ENCODE measurements around the gene IRF2. TPM values are rescaled to one million over a fixed set of nuclear protein-coding genes. Genes with fewer than 3 reads are reported as not detected.

IRF2 gene
- total RNA-seq, 1 experiment from 2014 or later, result 18.4 TPM

GRCh38 chr4:184364100-184364921 is 110.0 kb downstream of the IRF2 start:
- peak; percentile 74 for DNase-seq (ENCODE audit: low read depth)
- in situ Hi-C loops (cut with HindIII; ENCODE audit: low pct_unique_long_range_greater_than_20kb, low sequenced_read_pairs), result no loop called here

DNA sequence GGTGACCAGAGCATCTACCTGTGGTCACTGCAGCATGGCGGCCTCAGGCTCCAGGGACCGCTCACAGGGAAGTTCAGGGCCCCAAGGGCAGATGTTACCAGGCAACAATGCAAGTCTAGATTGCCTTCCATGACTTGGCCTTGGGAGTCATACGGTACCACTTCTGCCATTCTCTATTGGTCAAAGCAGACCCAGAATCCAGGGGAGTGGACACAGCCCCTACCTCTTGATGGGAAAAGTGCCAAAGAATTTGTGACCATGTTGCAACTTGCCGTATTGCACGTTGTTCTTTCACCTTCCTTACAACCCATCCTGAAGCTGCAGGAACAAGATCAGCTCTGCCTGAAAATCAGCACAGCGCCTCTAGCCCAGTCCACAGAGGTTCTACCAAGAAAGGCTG is 111.1 kb downstream of the IRF2 start:
- in situ Hi-C loops (cut with HindIII; ENCODE audit: low pct_unique_long_range_greater_than_20kb, low sequenced_read_pairs), result no loop called here

DNA sequence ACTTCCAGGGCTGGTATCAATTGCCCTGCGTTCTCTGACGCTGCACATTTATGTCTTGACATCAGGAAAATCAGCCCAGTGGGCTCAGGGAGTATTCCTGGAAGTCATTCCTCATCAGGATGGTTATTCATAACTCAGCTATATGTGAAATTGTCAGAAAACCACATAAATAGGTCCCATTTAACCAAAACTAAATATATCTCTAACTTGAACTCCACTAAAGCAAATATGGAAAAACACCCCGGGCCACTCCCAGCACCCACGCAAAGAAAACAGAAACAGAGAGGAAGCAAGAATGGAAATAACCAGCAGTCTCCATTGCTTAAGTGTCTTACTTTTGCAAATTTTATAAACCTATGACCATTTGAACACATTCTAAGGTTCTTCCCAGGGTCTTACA is 112.0 kb downstream of the IRF2 start:
- no peak for DNase-seq (ENCODE audit: low read depth)
- in situ Hi-C loops (cut with HindIII; ENCODE audit: low pct_unique_long_range_greater_than_20kb, low sequenced_read_pairs), result no loop called here

More for the DNA sequence above, 111.1 kb downstream of the IRF2 start:
- no peak for DNase-seq (ENCODE audit: low read depth)

- in situ Hi-C loops (cut with HindIII; ENCODE audit: low pct_unique_long_range_greater_than_20kb, low sequenced_read_pairs), result no loop called here
- DNase-seq (ENCODE audit: low read depth), result no peak
Observed at GRCh38 chr4:184361443-184361842, 112.9 kb downstream of the IRF2 start.

DNA sequence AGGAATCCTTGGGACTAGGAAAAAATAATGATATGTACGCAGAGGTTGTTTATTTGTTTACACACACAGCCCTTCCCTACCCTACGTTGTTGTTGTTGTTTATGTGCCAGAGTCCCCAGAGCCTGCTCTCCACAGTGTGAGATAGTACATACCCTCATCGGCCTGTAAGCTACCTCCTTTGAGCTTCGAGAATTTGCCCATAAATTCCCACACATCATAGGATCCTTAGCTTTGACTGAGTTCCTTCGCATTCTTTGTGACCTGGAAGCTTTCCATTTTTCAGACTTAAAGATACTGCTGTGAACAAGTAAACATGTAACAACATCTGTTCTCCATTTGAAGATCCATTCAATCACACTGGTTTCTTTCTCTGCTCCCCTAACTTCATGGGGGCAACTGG is 114.5 kb downstream of the IRF2 start:
- in situ Hi-C loops (cut with HindIII; ENCODE audit: low pct_unique_long_range_greater_than_20kb, low sequenced_read_pairs), result no loop called here
- no peak for DNase-seq (ENCODE audit: low read depth)

GRCh38 chr4:184358521-184359232 is 115.7 kb downstream of the IRF2 start:
- in situ Hi-C loops (cut with HindIII; ENCODE audit: low pct_unique_long_range_greater_than_20kb, low sequenced_read_pairs), result no loop called here
- DNase-seq (ENCODE audit: low read depth), result no peak

DNA sequence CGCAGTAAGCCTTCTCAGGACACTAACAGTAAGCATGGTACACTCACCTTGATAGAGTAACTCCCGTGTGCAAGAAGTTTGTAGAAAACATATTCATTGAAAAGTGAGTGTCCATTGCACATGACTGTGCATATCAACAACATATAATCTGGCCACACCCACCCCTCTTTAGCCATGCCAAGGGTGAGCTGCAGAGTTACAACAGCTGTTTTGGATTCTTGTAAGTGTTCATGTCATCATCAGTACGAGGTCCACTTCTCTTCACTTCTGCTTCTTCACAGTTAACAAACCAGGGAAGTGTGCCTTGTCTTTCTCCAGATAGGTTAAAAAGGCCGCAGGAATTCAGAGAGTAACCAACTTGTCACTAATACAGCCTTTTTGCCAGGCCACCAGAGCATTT is 116.6 kb downstream of the IRF2 start:
- in situ Hi-C loops (cut with HindIII; ENCODE audit: low pct_unique_long_range_greater_than_20kb, low sequenced_read_pairs), result no loop called here
- DNase-seq (ENCODE audit: low read depth), result no peak

DNA sequence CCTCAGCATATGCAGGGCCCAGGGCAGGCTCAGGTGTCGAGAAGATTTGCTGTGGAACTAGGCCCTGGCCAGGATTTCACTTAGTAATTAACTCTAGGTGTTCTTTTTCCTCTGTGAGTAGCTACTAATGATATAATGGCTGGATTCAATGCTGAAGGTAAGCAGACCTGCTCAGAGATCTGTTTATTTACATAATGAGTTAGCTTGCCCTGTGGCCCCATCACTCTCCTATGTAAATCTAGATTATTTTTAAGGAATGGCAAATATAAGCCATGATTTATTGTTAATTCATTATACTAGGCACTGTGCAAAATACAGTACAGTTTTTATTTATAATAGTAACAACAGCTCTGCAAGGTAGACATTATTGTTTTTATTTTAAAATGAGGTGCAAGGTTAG is 117.2 kb downstream of the IRF2 start:
- in situ Hi-C loops (cut with HindIII; ENCODE audit: low pct_unique_long_range_greater_than_20kb, low sequenced_read_pairs), result no loop called here

GRCh38 chr4:184356366-184356765 is 118.0 kb downstream of the IRF2 start:
- no peak for DNase-seq (ENCODE audit: low read depth)
- in situ Hi-C loops (cut with HindIII; ENCODE audit: low pct_unique_long_range_greater_than_20kb, low sequenced_read_pairs), result no loop called here

More for the DNA sequence above, 117.2 kb downstream of the IRF2 start:
- DNase-seq (ENCODE audit: low read depth), result no peak

- in situ Hi-C loops (cut with HindIII; ENCODE audit: low pct_unique_long_range_greater_than_20kb, low sequenced_read_pairs), result no loop called here
- no peak for DNase-seq (ENCODE audit: low read depth)
Observed at GRCh38 chr4:184355857-184356256, 118.5 kb downstream of the IRF2 start.

GRCh38 chr4:184355111-184355604 is 119.2 kb downstream of the IRF2 start:
- in situ Hi-C loops (cut with HindIII; ENCODE audit: low pct_unique_long_range_greater_than_20kb, low sequenced_read_pairs), result no loop called here
- DNase-seq (ENCODE audit: low read depth), result peak; percentile 21

GRCh38 chr4:184352891-184353290 is 121.5 kb downstream of the IRF2 start:
- in situ Hi-C loops (cut with HindIII; ENCODE audit: low pct_unique_long_range_greater_than_20kb, low sequenced_read_pairs), result no loop called here

GRCh38 chr4:184351560-184352451 is 122.5 kb downstream of the IRF2 start:
- no peak for DNase-seq (ENCODE audit: low read depth)
- in situ Hi-C loops (cut with HindIII; ENCODE audit: low pct_unique_long_range_greater_than_20kb, low sequenced_read_pairs), result no loop called here

More at GRCh38 chr4:184352891-184353290, 121.5 kb downstream of the IRF2 start:
- no peak for DNase-seq (ENCODE audit: low read depth)

DNA sequence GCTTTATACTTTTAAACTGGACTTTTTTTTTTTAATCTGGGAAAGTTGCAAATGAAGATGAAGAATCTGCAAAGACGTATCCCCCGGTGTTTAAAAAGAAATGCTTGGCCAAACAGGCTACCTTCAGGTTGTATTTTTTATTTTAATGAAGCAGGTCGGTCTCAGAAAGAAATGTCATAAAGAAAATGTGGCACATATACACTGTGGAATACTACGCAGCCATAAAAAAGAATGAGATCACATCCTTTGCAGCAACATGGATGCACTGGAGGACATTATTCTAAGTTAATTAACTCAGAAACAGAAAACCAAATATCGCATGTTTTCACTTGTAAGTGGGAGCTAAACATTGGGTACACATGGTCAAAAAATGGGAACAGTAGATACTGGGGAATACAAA is 123.4 kb downstream of the IRF2 start:
- in situ Hi-C loops (cut with HindIII; ENCODE audit: low pct_unique_long_range_greater_than_20kb, low sequenced_read_pairs), result no loop called here
- no peak for DNase-seq (ENCODE audit: low read depth)

- in situ Hi-C loops (cut with HindIII; ENCODE audit: low pct_unique_long_range_greater_than_20kb, low sequenced_read_pairs), result no loop called here
- no peak for DNase-seq (ENCODE audit: low read depth)
Observed at GRCh38 chr4:184350213-184350817, 124.0 kb downstream of the IRF2 start.

GRCh38 chr4:184349283-184350039 is 124.9 kb downstream of the IRF2 start:
- DNase-seq (ENCODE audit: low read depth), result no peak
- in situ Hi-C loops (cut with HindIII; ENCODE audit: low pct_unique_long_range_greater_than_20kb, low sequenced_read_pairs), result no loop called here
